Bronchial epithelial cell (primary cell): ENCODE results near the gene CTSL. TPM values are rescaled to one million over a fixed set of nuclear protein-coding genes. Genes with fewer than 3 reads are reported as not detected.

Source experiments
- DNase-seq: peaks from one replicate; pipeline ENCODE4 v3.0.0-alpha.2; 2010; ENCODE audit warnings: low read depth
- FAIRE-seq: peaks from 2 replicates; lab custom pipeline; 2011; peaks lifted over from hg19 to GRCh38; lab: Jason Lieb, UNC
- H3K27me3 ChIP-seq: 2 replicates; pipeline ENCODE4 v1.5.1; 2011; ENCODE audit warnings: low read length; ENCODE audit not compliant: control insufficient read depth, insufficient read depth
- H3K36me3 ChIP-seq: 2 replicates; pipeline ENCODE4 v1.5.1; 2011; ENCODE audit warnings: low read length; ENCODE audit not compliant: control insufficient read depth, insufficient read depth
- H3K4me3 ChIP-seq: 2 replicates; pipeline ENCODE4 v1.5.1; 2011; ENCODE audit warnings: mild to moderate bottlenecking, low read depth, low read length, control low read depth
- CTCF ChIP-seq: IDR thresholded peaks from 2 replicates; pipeline ENCODE4 v1.5.1; 2011; ENCODE audit warnings: mild to moderate bottlenecking, moderate library complexity, low read length, control low read depth, inconsistent platforms; ENCODE audit not compliant: insufficient read depth, severe bottlenecking
- total RNA-seq: library from RNA; depleted of rRNA; stranded (reverse); fragments of >200 nt; gene quantifications from 2 replicates; pipeline ENCODE4 v1.2.1, GENCODE V29; 2014

The CTSL gene
- total RNA-seq, 1 donor from 2014 or later = 107 TPM

- Histone ChIP-seq H3K27me3 (no peaks in the 10 kb centered on the region), H3K4me3 (no peak overlapping the region), H3K36me3 (peaks cover 4% of the 10 kb centered on the region)
- no peak for TF ChIP-seq CTCF
- FAIRE-seq = no peak
- no peak for DNase-seq
Observed at GRCh38 chr9:87729246-87729645, 3.3 kb downstream of the CTSL start.

- FAIRE-seq (no peak), DNase-seq (no peak)
- Histone ChIP-seq H3K4me3 (no peak overlapping the region), H3K27me3 (no peaks in the 10 kb centered on the region), H3K36me3 (peaks cover 4% of the 10 kb centered on the region)
- no peak for TF ChIP-seq CTCF
Observed at GRCh38 chr9:87731321-87731720, 5.4 kb downstream of the CTSL start.

- FAIRE-seq = no peak
- no peak for TF ChIP-seq CTCF
- no peak for DNase-seq
Observed at GRCh38 chr9:87732344-87732743, 6.4 kb downstream of the CTSL start.

GRCh38 chr9:87732756-87733155 lies 6.8 kb downstream of the CTSL start:
- Histone ChIP-seq H3K4me3 (no peak overlapping the region), H3K27me3 (no peaks in the 10 kb centered on the region), H3K36me3 (peaks cover 4% of the 10 kb centered on the region)
- FAIRE-seq = no peak
- TF ChIP-seq CTCF = no peak
- DNase-seq = no peak

More at GRCh38 chr9:87732344-87732743, 6.4 kb downstream of the CTSL start:
- Histone ChIP-seq H3K27me3 (no peaks in the 10 kb centered on the region), H3K4me3 (no peak overlapping the region), H3K36me3 (peaks cover 4% of the 10 kb centered on the region)

GRCh38 chr9:87733273-87734052 lies 7.5 kb downstream of the CTSL start:
- Histone ChIP-seq H3K4me3 (no peak overlapping the region), H3K36me3 (peaks cover 2% of the 10 kb centered on the region), H3K27me3 (no peaks in the 10 kb centered on the region)
- no peak for DNase-seq
- TF ChIP-seq CTCF = no peak
- FAIRE-seq = no peak

- Histone ChIP-seq H3K27me3 (no peaks in the 10 kb centered on the region), H3K4me3 (no peak overlapping the region), H3K36me3 (peaks cover 2% of the 10 kb centered on the region)
- DNase-seq (no peak), FAIRE-seq (no peak)
- no peak for TF ChIP-seq CTCF
Observed at GRCh38 chr9:87734106-87734505, 8.2 kb downstream of the CTSL start.
